Activated CD4-positive, alpha-beta memory T cell treated with anti-CD3 and anti-CD28 coated beads, Interleukin-2, amount 10 ng/mL, durations not matched to agents 7 days and 5 days (primary cell): ENCODE results near the gene SULT4A1. TPM values are rescaled to one million over a fixed set of nuclear protein-coding genes. Genes with fewer than 3 reads are reported as not detected.
"Not testable (repeated sequence)": the region's sequence is repeated elsewhere in the genome, so short reads cannot be mapped to it uniquely, and the experiment has no call there.

Experiments
- CTCF ChIA-PET: fragments of 350-600 bp; sonication (Branson Sonifier 250); formaldehyde crosslinking; loops from one replicate; lab custom pipeline; 2021; ENCODE audit warnings: antibody characterized with exemption, inconsistent platforms; lab: Charles Lee
- POLR2A ChIA-PET: fragments of 350-600 bp; sonication (Branson Sonifier 250); formaldehyde crosslinking; loops from one replicate; lab custom pipeline; 2021; ENCODE audit warnings: antibody characterized with exemption; lab: Charles Lee
- DNase-seq: peaks from one replicate; pipeline ENCODE4 v3.0.0-alpha.2; 2020
- H3K27ac Mint-ChIP-seq: one replicate; pipeline ENCODE4 v1.8.0; 2021; ENCODE audit warnings: mild to moderate bottlenecking, mixed read lengths
- H3K27me3 Mint-ChIP-seq: one replicate; pipeline ENCODE4 v1.8.0; 2021; ENCODE audit warnings: mixed read lengths
- H3K36me3 Mint-ChIP-seq: one replicate; pipeline ENCODE4 v1.8.0; 2021; ENCODE audit warnings: low read depth, mixed read lengths
- H3K4me1 Mint-ChIP-seq: one replicate; pipeline ENCODE4 v1.8.0; 2021; ENCODE audit warnings: mixed read lengths
- H3K4me3 Mint-ChIP-seq: one replicate; pipeline ENCODE4 v1.8.0; 2021; ENCODE audit warnings: mild to moderate bottlenecking, mixed read lengths
- H3K9me3 Mint-ChIP-seq: one replicate; pipeline ENCODE4 v1.8.0; 2021; ENCODE audit warnings: mixed read lengths
- total RNA-seq, 2 experiments: library from RNA; stranded (reverse); gene quantifications; one replicate each; pipeline ENCODE4 v1.2.3, GENCODE V29; 2021

Gene SULT4A1
- total RNA-seq, 2 experiments from 2014 or later: not detected

DNA sequence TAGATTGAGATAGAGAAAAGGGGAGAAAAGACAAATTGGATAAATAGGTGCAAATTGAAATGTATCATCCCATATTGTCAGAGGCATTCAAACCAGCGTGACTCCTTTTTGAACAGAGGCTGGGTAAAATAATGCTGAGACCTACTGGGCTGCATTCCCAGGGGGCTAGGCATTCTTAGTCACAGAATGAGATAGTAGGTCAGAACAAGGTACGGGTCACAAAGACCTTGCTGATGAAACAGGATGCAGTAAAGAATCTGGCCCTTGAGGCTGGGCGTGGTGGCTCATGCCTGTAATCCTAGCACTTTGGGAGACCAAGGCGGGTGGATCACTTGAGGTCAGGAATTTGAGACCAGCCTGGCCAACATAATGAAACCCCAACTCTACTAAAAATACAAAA is 6.7 kb upstream of the SULT4A1 start:
- CTCF ChIA-PET: interaction anchor here (0.9 kb wide), 1 partner anchor 14 kb away, joined by 3 read pairs; no protein-coding TSS in a partner anchor
- H3K36me3 Mint-ChIP-seq, H3K27ac Mint-ChIP-seq, POLR2A ChIA-PET, H3K9me3 Mint-ChIP-seq, H3K4me1 Mint-ChIP-seq, H3K4me3 Mint-ChIP-seq, H3K27me3 Mint-ChIP-seq, DNase-seq: not testable (repeated sequence)

DNA sequence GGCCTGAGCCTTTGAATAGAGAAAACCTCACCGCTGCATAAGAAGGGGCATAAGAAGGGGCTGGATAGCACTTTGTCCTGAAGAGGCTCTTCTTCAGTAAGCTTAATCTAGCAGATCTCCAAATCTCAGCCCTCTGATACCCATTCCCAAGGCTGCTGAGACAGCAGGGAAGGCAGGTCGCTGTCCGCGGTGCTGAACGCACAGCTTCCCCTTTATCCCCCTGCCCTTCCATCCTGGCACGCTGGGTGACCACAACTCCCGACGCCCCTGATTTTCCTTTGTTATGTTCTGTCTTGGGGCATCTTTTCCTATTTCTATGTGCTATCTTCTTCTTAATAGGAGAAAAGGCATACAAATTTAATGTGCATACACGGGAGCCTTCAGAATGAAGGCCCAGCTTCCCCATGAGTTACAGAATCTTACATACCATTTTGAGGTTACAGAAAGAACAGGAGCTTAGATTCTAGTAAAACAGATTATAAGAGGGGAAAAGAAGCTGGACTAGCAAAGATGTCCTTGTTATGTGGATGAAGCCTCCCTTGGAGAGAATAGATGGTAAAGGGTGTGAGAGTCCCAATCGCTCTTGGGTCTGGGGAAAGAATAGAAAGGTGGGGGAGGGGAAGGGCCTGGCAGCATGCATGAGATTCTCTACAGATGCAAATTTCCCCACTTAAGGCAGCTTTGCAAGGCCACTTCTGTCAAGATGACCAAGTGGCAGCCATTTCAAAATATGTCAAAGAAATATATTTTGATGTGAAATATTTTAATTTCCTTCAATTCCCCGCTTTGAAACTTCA is 5.7 kb upstream of the SULT4A1 start:
- no peaks in the 10 kb centered on the region for H3K4me1 Mint-ChIP-seq
- peak; percentile 42 for DNase-seq
- no peak overlapping the region for H3K27ac Mint-ChIP-seq
- no peak overlapping the region for H3K4me3 Mint-ChIP-seq
- ChIA-PET CTCF (interaction anchor here (0.9 kb wide), 1 partner anchor 17 kb away, joined by 3 read pairs; no protein-coding TSS in a partner anchor), POLR2A (no interaction called here)
- H3K9me3 Mint-ChIP-seq: no peaks in the 10 kb centered on the region
- no peaks in the 10 kb centered on the region for H3K36me3 Mint-ChIP-seq
- H3K27me3 Mint-ChIP-seq: peaks cover 14% of the 10 kb centered on the region

DNA sequence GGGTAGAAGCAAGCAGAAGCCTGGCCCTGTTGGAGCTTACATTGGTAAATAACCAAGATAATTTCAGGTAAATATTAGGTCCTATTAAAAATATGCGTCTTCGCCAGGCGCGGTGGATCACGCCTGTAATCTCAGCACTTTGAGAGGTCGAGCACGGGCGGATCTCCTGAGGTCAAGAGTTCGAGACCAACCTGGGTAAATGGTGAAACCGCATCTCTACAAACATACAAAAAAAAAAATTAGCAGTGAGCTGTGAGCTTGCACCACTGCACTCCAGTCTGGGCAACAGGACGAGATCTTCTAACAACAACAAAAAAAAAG is 529 bp upstream of the SULT4A1 start:
- Mint-ChIP-seq H3K9me3 (no peaks in the 10 kb centered on the region), H3K27ac (no peak overlapping the region), H3K4me1 (peaks cover 2% of the 10 kb centered on the region), H3K27me3 (peaks cover 35% of the 10 kb centered on the region), H3K36me3 (no peaks in the 10 kb centered on the region), H3K4me3 (no peak overlapping the region)
- no peak for DNase-seq
- ChIA-PET CTCF (no interaction called here), POLR2A (no interaction called here)

DNA sequence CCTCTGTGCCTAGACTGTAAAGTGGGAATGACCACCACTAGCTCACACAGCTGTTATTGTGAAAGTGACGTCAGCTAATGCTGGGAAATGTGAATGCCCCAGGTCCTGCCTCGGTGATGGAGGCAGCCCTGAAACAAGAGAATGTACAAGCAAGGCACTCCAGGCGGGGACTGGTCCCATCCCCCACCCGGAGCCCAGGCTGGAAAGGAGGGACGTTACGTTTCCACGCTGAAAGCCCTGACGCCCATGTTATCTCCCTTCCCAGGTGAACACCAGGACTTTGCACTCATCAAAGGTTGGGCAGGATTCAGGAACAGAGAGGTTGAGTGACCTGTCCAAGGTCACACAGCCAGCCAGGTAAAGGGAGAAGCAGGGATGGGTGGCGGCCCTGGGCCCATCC is 784 bp downstream of the SULT4A1 start:
- Mint-ChIP-seq H3K36me3 (no peaks in the 10 kb centered on the region), H3K27ac (no peak overlapping the region), H3K27me3 (peaks cover 39% of the 10 kb centered on the region), H3K4me3 (no peak overlapping the region), H3K9me3 (no peaks in the 10 kb centered on the region), H3K4me1 (peaks cover 2% of the 10 kb centered on the region)
- CTCF ChIA-PET: no interaction called here
- POLR2A ChIA-PET: no interaction called here
- DNase-seq: no peak

DNA sequence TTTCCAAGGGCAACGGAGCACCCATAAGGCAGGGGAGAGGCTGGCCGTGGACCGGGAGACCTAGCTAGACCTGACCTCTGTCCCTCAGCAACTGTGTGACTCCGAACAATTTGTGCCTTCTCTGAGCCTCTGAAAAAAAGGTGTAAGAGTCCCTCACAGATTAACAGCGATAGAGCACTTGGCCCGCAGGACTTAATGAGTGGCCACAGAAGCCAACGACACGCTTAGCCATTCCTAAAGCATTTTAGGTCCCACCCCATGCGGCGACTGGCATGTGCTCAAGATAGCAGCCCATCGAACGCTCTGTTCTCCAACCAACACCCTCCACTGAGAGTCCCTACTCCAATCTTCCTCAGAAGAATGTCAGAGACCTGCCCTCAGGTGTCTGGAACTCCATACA is 1.5 kb downstream of the SULT4A1 start:
- Mint-ChIP-seq H3K4me3 (no peak overlapping the region), H3K9me3 (no peaks in the 10 kb centered on the region), H3K27me3 (peaks cover 39% of the 10 kb centered on the region), H3K36me3 (no peaks in the 10 kb centered on the region), H3K4me1 (peaks cover 2% of the 10 kb centered on the region), H3K27ac (no peak overlapping the region)
- DNase-seq: no peak
- CTCF ChIA-PET: no interaction called here
- POLR2A ChIA-PET: no interaction called here

DNA sequence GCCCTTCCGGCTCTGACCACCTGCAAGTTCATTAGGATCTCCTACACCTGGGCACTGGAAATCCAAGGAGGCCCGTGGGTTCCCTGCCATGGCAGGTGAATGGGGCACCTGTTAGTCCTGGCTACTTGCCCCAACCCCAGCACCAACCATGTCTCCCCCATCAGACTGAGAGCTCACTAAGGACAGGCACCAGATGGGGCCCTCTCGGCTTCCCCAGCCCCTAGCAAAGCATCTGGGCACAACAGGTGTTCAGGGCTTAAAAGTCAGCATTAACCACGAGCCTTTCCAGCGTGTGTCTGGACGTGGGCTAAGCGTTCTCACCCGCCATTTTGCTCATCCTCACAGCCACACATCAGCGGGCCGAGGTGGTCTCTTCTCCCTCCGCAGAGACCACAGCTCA is 2.2 kb downstream of the SULT4A1 start:
- H3K4me3 Mint-ChIP-seq: no peak overlapping the region
- ChIA-PET CTCF (no interaction called here), POLR2A (no interaction called here)
- no peak for DNase-seq
- H3K27ac Mint-ChIP-seq: no peak overlapping the region
- peaks cover 2% of the 10 kb centered on the region for H3K4me1 Mint-ChIP-seq
- peaks cover 39% of the 10 kb centered on the region for H3K27me3 Mint-ChIP-seq
- H3K36me3 Mint-ChIP-seq: no peaks in the 10 kb centered on the region
- H3K9me3 Mint-ChIP-seq: no peaks in the 10 kb centered on the region

DNA sequence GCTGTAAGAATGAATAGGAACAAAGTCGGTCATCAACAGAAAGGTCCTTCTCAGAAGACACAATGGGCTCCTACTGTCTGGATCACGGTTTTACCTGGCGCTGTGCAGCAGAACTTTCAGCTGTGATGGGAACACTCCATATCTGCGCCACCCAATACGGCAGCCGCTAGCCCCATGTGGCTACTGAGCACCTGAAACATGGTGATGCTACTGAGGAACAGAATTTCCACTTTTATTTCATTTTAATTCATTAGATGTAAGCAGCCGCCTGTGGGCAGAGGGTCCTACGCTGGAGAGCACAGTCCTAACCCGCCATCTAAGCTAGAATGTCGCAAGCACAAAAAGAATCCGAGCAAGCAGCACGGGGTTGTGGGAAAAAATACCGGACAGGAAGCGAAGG is 2.7 kb downstream of the SULT4A1 start:
- Mint-ChIP-seq H3K27me3 (peaks cover 35% of the 10 kb centered on the region), H3K4me3 (no peak overlapping the region), H3K27ac (no peak overlapping the region), H3K36me3 (no peaks in the 10 kb centered on the region), H3K9me3 (no peaks in the 10 kb centered on the region), H3K4me1 (peaks cover 2% of the 10 kb centered on the region)
- CTCF ChIA-PET: no interaction called here
- POLR2A ChIA-PET: no interaction called here
- no peak for DNase-seq

DNA sequence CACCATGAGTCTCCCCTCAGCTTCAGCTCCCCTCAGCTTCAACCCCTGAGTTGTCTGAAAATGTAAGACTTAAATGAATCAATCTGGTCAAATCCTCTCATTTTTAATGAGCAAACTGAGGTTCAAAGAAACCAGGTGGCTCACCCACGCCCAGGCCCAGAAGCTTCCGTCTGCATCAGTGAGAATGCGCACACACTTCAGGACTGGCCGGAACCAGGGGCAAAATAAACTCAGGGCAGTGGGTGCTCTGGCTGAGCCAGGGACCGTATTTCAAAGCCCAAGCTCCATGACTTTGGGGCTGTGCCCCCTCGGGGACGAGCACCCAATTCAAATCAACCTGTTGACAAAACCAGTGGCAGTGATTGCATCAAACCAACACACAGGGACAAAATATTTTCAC is 3.1 kb downstream of the SULT4A1 start:
- no peak overlapping the region for H3K4me3 Mint-ChIP-seq
- no peaks in the 10 kb centered on the region for H3K9me3 Mint-ChIP-seq
- H3K27ac Mint-ChIP-seq: no peak overlapping the region
- peaks cover 2% of the 10 kb centered on the region for H3K4me1 Mint-ChIP-seq
- no peak for DNase-seq
- POLR2A ChIA-PET: no interaction called here
- CTCF ChIA-PET: no interaction called here
- peaks cover 35% of the 10 kb centered on the region for H3K27me3 Mint-ChIP-seq
- no peaks in the 10 kb centered on the region for H3K36me3 Mint-ChIP-seq

DNA sequence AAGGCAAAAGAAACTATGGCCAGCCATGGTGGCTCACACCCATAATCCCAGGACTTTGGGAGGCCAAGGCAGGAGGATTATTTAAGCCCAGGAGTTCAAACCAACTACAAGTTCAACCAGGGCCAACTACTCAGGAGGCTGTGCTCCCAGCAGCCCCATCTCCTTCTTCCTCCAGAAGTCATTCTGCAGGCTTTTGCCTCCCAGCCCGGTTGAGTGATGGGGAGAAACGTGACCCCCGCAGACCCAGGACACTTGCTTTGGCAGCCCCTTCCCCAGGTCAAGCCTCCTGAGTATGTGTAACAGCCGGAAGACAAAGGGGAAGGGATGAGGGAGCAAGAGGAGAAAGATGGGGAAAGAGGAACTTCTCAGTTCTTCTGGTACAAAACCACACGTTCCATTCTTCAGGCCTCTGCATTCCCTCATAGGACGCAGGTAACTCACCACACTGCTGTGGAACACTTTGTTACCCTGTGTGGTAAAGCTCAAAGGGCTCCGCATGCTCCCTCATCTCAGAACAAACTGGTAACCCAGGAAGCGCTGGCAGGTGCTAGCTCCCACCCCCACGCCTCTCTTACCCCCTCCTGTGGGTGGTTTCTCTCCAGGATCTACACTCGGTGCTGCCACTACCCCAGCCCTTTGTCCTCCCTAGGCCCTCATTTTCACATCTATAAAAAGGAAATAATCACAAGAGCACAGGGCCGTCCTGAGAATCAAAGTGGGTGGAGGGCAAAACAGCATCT is 4.0 kb downstream of the SULT4A1 start:
- POLR2A ChIA-PET: no interaction called here
- peaks cover 27% of the 10 kb centered on the region for H3K27me3 Mint-ChIP-seq

DNA sequence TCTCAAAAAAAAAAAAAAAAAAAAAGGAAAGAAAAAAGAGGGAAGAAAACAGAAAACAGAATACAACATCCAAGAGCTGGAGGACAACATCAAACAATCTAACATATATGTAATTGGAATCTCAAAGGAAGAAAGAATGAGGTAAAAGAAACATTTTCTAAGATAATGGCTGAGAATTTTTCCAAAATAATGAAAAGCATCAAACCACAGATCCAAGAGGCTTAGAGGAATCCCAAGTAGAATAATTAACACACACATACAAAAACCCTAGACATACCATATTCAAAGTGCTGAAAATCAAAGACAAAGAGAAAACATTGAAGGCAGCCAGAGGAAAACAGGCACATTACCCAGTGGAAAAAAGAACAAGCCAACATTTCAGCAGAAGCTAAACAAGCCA is 4.9 kb downstream of the SULT4A1 start:
- H3K27ac Mint-ChIP-seq: no peak overlapping the region
- no peak for DNase-seq
- no peaks in the 10 kb centered on the region for H3K9me3 Mint-ChIP-seq
- no peaks in the 10 kb centered on the region for H3K36me3 Mint-ChIP-seq
- H3K4me1 Mint-ChIP-seq: no peaks in the 10 kb centered on the region
- CTCF ChIA-PET: no interaction called here
- peaks cover 24% of the 10 kb centered on the region for H3K27me3 Mint-ChIP-seq
- POLR2A ChIA-PET: no interaction called here
- H3K4me3 Mint-ChIP-seq: no peak overlapping the region

More for the DNA sequence above, 4.0 kb downstream of the SULT4A1 start:
- Mint-ChIP-seq H3K27ac (no peak overlapping the region), H3K36me3 (no peaks in the 10 kb centered on the region), H3K4me3 (no peak overlapping the region), H3K9me3 (no peaks in the 10 kb centered on the region), H3K4me1 (peaks cover 2% of the 10 kb centered on the region)
- CTCF ChIA-PET: no interaction called here
- no peak for DNase-seq

DNA sequence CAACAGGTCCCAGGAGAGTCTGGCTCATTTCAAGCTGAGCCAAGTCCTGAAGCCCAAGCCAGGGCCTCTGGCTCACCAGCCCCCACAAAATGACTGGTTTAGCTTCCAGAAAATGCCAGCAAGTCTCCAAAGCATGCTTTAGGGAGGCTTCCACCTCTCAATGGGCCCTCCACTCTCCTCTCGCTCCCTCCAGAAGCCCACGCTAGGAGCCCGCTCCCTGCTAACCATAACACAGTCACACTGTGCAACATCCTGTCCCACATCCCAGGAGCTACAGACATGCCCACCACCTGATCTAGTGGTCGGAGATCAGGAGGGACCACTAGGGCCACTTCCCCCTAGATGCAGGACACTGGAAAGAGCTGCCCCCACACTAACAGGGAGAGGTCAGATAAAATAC is 6.9 kb downstream of the SULT4A1 start:
- H3K4me1 Mint-ChIP-seq: no peaks in the 10 kb centered on the region
- H3K36me3 Mint-ChIP-seq: no peaks in the 10 kb centered on the region
- no peak overlapping the region for H3K4me3 Mint-ChIP-seq
- POLR2A ChIA-PET: no interaction called here
- H3K9me3 Mint-ChIP-seq: no peaks in the 10 kb centered on the region
- H3K27me3 Mint-ChIP-seq: peaks cover 14% of the 10 kb centered on the region
- no peak for DNase-seq
- no peak overlapping the region for H3K27ac Mint-ChIP-seq
- CTCF ChIA-PET: no interaction called here

DNA sequence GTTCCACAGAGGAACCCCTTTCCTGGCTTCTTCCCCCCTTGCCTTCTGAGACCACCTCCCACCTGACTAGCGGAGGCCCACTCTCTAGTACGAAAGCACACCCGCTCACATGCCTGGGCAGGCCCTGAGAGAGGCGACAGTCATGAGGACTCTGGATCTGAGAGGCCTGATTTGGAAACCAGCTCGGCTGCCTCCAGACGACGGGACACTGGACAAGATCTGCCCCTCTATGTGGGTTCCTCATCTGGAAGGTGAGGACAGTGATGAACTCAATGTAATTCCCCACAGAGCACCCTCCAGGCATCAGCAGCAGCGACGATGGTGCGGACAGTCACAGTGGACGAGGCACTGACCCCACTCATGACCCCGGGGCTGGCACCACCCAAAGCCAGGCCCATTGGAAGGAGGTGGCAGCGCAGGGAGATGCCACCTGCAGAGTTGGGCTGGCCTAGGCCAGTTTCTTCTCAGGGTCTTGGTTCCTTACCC is 7.5 kb downstream of the SULT4A1 start:
- ChIA-PET CTCF (no interaction called here), POLR2A (no interaction called here)
- Mint-ChIP-seq H3K4me3 (no peak overlapping the region), H3K27me3 (peaks cover 14% of the 10 kb centered on the region), H3K9me3 (no peaks in the 10 kb centered on the region), H3K27ac (no peak overlapping the region), H3K36me3 (no peaks in the 10 kb centered on the region), H3K4me1 (no peaks in the 10 kb centered on the region)
- no peak for DNase-seq

DNA sequence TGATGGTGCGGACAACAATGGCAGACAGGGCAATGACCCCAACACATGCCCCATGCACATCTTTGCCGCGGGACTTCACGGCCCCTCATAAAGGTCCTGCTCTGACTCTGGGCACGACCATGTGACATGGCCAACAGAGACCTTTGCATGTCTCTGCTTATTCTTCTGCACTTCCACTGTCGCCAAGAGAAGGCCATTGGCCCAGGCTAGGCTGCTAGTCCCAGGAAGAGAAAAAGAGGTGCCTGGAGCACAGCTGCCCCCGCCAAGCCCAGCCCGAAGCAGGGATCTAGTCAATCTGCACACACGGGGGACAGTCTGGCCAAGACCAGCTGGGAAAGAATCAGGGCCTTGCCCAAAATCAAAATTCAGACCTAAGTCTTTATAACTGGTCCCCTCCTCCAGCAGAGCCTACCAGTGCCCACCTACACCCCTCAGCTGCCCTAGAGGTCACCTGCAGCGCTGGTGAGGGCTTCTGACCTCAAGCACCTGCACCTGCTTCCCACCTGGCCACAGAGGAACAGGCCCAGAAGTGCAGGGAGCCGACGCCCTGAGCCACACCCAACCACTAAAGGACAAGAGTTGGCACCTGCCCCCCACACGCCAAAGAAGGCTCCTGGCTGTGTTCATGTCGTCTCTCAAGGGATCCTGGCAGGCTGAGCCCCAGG is 8.1 kb downstream of the SULT4A1 start:
- H3K9me3 Mint-ChIP-seq: no peaks in the 10 kb centered on the region
- H3K27ac Mint-ChIP-seq: no peak overlapping the region
- ChIA-PET CTCF (no interaction called here), POLR2A (no interaction called here)
- H3K36me3 Mint-ChIP-seq: no peaks in the 10 kb centered on the region
- H3K4me1 Mint-ChIP-seq: no peaks in the 10 kb centered on the region
- H3K27me3 Mint-ChIP-seq: peaks cover 14% of the 10 kb centered on the region
- no peak for DNase-seq
- no peak overlapping the region for H3K4me3 Mint-ChIP-seq
